Hepatocyte (in vitro differentiated cells): Measurements from ENCODE around the gene TTC9B. TPM values are rescaled to one million over a fixed set of nuclear protein-coding genes. Genes with fewer than 3 reads are reported as not detected.

Source experiments
- DNase-seq: peaks from one replicate; pipeline ENCODE4 v3.0.0-alpha.2; 2016; ENCODE audit warnings: low spot score
- H2AFZ ChIP-seq: fragments of 200-600 bp; sonication (generic); 2 replicates; pipeline ENCODE4 v1.6.0; 2016; ENCODE audit warnings: antibody characterized with exemption, mild to moderate bottlenecking
- H3K27ac ChIP-seq: fragments of 200-600 bp; sonication (generic); 2 replicates; pipeline ENCODE4 v1.5.1; 2016; ENCODE audit warnings: mild to moderate bottlenecking
- H3K27me3 ChIP-seq: fragments of 200-600 bp; sonication (generic); 2 replicates; pipeline ENCODE4 v1.6.1; 2016
- H3K36me3 ChIP-seq: fragments of 200-600 bp; sonication (generic); replicated peaks from 2 replicates; pipeline ENCODE4 v1.5.1; 2016; ENCODE audit warnings: low read depth; ENCODE audit not compliant: insufficient read depth
- H3K4me1 ChIP-seq: fragments of 200-600 bp; sonication (generic); 2 replicates; pipeline ENCODE4 v1.5.1; 2016; ENCODE audit warnings: mild to moderate bottlenecking, moderate library complexity; ENCODE audit not compliant: insufficient read depth
- H3K4me2 ChIP-seq: fragments of 200-600 bp; sonication (generic); 2 replicates; pipeline ENCODE4 v1.6.0; 2016
- H3K4me3 ChIP-seq: fragments of 200-600 bp; sonication (generic); 2 replicates; pipeline ENCODE4 v1.5.1; 2016; ENCODE audit warnings: mild to moderate bottlenecking
- H3K79me2 ChIP-seq: fragments of 200-600 bp; sonication (generic); 2 replicates; pipeline ENCODE4 v1.6.0; 2017; ENCODE audit warnings: mild to moderate bottlenecking
- H3K9me2 ChIP-seq: fragments of 200-600 bp; sonication (generic); replicated peaks from 2 replicates; pipeline ENCODE4 v1.6.0; 2017; ENCODE audit warnings: mild to moderate bottlenecking; ENCODE audit not compliant: insufficient read depth
- H3K9me3 ChIP-seq: fragments of 200-600 bp; sonication (generic); 2 replicates; pipeline ENCODE4 v1.5.1; 2016; ENCODE audit warnings: low read depth, mild to moderate bottlenecking
- H4K20me1 ChIP-seq: fragments of 200-600 bp; sonication (generic); 2 replicates; pipeline ENCODE4 v1.6.0; 2016; ENCODE audit warnings: mild to moderate bottlenecking; ENCODE audit not compliant: insufficient read depth, poor library complexity, severe bottlenecking
- EZH2 ChIP-seq: fragments of 200-600 bp; sonication (generic); IDR thresholded peaks from 2 replicates; pipeline ENCODE4 v1.6.1; 2016; ENCODE audit warnings: antibody characterized with exemption, mild to moderate bottlenecking, borderline replicate concordance
- EZH2phosphoT487 ChIP-seq: fragments of 200-600 bp; sonication (generic); IDR thresholded peaks from one replicate; pipeline ENCODE4 v1.6.1; 2018; ENCODE audit warnings: antibody characterized with exemption, mild to moderate bottlenecking, low read depth, moderate library complexity; ENCODE audit not compliant: unreplicated experiment, severe bottlenecking
- WGBS: methylation state at CpG from one replicate; pipeline ENCODE4 v1.1.6; 2016; ENCODE audit warnings: low lambda C conversion rate; ENCODE audit errors: missing lambda C conversion rate; 5-methylcytosine and 5-hydroxymethylcytosine counted together
- polyA plus RNA-seq: library from polyadenylated mRNA; unstranded; fragments of >200 nt; fragmentation: Nextera tagmentation; extraction: Ambion mirVana; gene quantifications from 2 replicates; pipeline ENCODE4 v1.2.1, GENCODE V29; 2016
- total RNA-seq: library from RNA; depleted of rRNA; stranded (reverse); fragments of >200 nt; gene quantifications from 2 replicates; pipeline ENCODE4 v1.2.3, GENCODE V29; 2014
- TF ChIP-seq, protein P1 (sequence below): fragments of 200-600 bp; sonication (generic); IDR thresholded peaks from 2 replicates; pipeline ENCODE4 v1.5.1; 2016; ENCODE audit warnings: antibody characterized with exemption, mild to moderate bottlenecking; ENCODE audit not compliant: poor library complexity

The TTC9B gene
- total and polyA plus RNA-seq, 2 experiments from 2014 or later, result 0.21 TPM; not detected in 1

DNA sequence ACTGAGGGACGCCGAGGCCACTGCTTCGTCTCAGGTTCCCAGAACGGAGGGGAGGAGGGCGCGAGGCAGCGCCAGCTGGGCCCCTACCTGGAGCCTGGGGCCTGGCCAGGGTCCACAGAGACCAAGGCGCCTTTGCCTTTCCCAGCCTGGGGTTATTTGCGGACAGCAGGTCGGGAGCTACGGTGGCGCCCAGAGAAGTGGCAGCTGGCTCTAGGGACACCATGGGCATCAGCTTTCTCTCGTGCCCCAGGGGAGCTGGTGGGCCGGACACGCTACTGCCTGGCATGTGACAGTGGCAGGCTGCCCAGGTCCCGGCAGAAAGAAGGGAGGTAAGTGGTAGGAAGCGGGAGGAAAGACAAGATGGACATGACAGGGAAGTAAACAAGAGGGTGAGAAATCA, 47.9 kb upstream of the TTC9B start:
- DNase-seq, result no peak
- Histone ChIP-seq H4K20me1 (peaks cover 52% of the 10 kb centered on the region), H3K9me3 (no peaks in the 10 kb centered on the region), H3K79me2 (peaks cover 71% of the 10 kb centered on the region), H2AFZ (no peak overlapping the region), H3K9me2 (no peaks in the 10 kb centered on the region), H3K36me3 (no peaks in the 10 kb centered on the region), H3K4me2 (no peak overlapping the region), H3K27me3 (no peaks in the 10 kb centered on the region), H3K4me1 (no peaks in the 10 kb centered on the region), H3K27ac (no peak overlapping the region), H3K4me3 (no peak overlapping the region)
- TF ChIP-seq EZH2phosphoT487, result no peak
- TF ChIP-seq, protein P1, sequence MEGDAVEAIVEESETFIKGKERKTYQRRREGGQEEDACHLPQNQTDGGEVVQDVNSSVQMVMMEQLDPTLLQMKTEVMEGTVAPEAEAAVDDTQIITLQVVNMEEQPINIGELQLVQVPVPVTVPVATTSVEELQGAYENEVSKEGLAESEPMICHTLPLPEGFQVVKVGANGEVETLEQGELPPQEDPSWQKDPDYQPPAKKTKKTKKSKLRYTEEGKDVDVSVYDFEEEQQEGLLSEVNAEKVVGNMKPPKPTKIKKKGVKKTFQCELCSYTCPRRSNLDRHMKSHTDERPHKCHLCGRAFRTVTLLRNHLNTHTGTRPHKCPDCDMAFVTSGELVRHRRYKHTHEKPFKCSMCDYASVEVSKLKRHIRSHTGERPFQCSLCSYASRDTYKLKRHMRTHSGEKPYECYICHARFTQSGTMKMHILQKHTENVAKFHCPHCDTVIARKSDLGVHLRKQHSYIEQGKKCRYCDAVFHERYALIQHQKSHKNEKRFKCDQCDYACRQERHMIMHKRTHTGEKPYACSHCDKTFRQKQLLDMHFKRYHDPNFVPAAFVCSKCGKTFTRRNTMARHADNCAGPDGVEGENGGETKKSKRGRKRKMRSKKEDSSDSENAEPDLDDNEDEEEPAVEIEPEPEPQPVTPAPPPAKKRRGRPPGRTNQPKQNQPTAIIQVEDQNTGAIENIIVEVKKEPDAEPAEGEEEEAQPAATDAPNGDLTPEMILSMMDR, result no peak
- TF ChIP-seq EZH2, result no peak
- 95% methylated on average over 17 of the region's 17 CpGs for WGBS

DNA sequence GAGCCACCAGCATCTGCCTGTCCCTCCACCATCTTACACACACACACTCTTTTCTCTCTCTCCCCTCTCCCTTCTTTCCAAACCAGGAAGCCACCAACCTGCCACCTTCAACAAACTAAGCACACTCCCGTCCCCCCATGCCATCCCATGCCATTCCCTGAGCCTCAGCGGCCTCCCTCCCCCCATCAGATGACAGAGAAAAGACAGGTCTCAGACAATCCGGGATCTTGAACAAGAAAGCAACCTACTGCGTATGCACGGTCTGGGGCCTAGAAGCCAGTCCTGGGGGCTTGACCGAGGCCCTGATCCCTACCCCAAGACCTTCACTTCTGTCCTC, 47.5 kb upstream of the TTC9B start:
- Histone ChIP-seq H3K36me3 (no peaks in the 10 kb centered on the region), H3K4me1 (no peaks in the 10 kb centered on the region), H4K20me1 (peaks cover 51% of the 10 kb centered on the region), H3K9me2 (no peaks in the 10 kb centered on the region), H3K27me3 (no peaks in the 10 kb centered on the region), H3K4me3 (no peak overlapping the region), H3K4me2 (no peak overlapping the region), H3K27ac (no peak overlapping the region), H3K79me2 (peaks cover 69% of the 10 kb centered on the region), H2AFZ (no peak overlapping the region), H3K9me3 (no peaks in the 10 kb centered on the region)
- TF ChIP-seq EZH2, result no peak
- TF ChIP-seq EZH2phosphoT487, result no peak
- TF ChIP-seq, protein P1, result no peak
- no peak for DNase-seq
- WGBS, result 95% methylated on average over 6 of the region's 6 CpGs

DNA sequence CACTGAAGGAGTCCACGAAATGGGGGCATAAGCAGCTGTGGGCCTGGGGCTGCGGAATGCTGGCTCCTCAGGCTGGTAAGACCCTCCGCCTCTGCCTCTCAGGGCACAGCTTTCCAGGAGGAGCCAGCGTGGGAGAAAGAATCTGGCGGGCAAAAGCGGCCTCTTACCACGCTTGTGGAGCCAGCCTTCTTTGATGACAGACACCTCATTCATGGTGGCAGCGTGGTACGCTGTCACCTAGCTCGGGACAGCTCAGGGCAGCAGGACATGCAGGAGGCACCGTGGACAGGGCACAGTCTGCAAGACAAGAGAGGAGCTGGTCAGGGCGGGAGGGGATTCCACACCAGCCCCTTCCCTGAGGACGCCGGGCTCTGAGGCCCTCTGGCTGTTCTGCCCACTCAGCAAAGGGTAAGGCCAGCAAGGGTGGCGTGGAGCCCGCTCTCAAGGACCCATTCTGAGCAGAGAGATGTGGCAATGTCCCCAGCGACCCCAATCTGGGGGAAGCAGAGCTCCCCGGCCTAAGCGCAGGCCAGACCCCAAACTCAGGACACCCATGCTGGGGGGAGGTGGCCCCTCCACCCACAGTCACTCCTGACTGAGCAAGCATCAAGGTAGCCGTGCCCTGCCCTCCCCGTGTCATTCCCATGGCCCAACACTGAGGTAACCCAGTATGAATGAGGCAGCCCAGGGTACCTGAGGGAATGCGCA, 47.0 kb upstream of the TTC9B start:
- Histone ChIP-seq H3K79me2 (peaks cover 66% of the 10 kb centered on the region), H3K27ac (no peak overlapping the region), H3K9me3 (no peaks in the 10 kb centered on the region), H3K36me3 (no peaks in the 10 kb centered on the region), H3K4me3 (no peak overlapping the region), H4K20me1 (peaks cover 47% of the 10 kb centered on the region), H3K4me1 (no peaks in the 10 kb centered on the region), H3K27me3 (no peaks in the 10 kb centered on the region), H3K9me2 (no peaks in the 10 kb centered on the region), H3K4me2 (no peak overlapping the region), H2AFZ (no peak overlapping the region)
- TF ChIP-seq EZH2, result no peak
- TF ChIP-seq EZH2phosphoT487, result no peak
- TF ChIP-seq, protein P1, result no peak
- no peak for DNase-seq
- 98% methylated on average over 22 of the region's 22 CpGs for WGBS
